Sigmoid colon (tissue), 4 donors: ENCODE measurements around the gene SPDYE17.
"Not testable (repeated sequence)": the region's sequence is repeated elsewhere in the genome, so short reads cannot be mapped to it uniquely, and the experiment has no call there.

Experiments used
- CTCF ChIP-seq, 4 experiments: fragments of 450-650 bp in 3 of 4; fragments of 200-600 bp in 1 of 4; IDR thresholded peaks; one replicate each; pipeline ENCODE4 v1.5.1; 2016 to 2019; ENCODE audit warnings: antibody characterized with exemption in 4 of 4, mild to moderate bottlenecking in 3 of 4, moderate library complexity in 2 of 4
- POLR2AphosphoS5 ChIP-seq, 4 donors: sonication (generic); formaldehyde crosslinking; IDR thresholded peaks; one replicate each; pipeline ENCODE4 v1.6.1; 2017; ENCODE audit warnings: antibody characterized with exemption in 4 of 4

GRCh38 chr7:76982501-76982900 is 49.7 kb downstream of the SPDYE17 start:
- TF ChIP-seq POLR2AphosphoS5, CTCF (IDR thresholded peaks at IDR 0.05): not testable (repeated sequence)
